CD4-positive, alpha-beta T cell treated with Interleukin-17A for 1 hour (primary cell): Measurements from ENCODE around the gene WSCD2.
A peak's percentile ranks its signal among the peaks of the same experiment; 100 is the strongest.

Experiments
- DNase-seq: peaks from one replicate; pipeline ENCODE4 v3.0.0-alpha.2; 2020

WSCD2 gene

GRCh38 chr12:108129017-108129812 is at the start of gene WSCD2:
Gene WSCD2, plus strand, starts transcription at chr12:108129288. Its CDS starts 66,545 bp downstream, at chr12:108195833.
- DNase-seq, result no peak

GRCh38 chr12:108079721-108080120 is 49.4 kb upstream of the WSCD2 start:
- no peak for DNase-seq

DNA sequence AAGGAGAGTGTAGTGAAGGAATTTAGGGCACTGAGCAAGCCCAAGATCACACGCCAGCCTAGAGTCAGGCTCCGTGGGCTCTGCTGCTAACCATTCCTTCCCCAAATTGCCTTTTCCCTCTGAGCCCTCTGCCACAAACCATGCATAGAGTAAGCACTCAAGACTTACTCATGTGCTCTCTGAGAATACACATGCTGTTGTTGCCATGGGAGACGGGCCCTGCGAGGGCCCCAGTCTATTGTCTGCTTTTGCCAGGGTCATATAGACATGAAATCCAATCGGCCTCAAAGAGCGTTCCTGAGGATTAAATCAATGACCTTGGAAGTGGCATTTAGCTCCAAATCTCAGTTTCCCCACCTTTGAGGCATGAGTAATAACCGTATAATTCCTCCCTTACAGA is 48.7 kb upstream of the WSCD2 start:
- no peak for DNase-seq

GRCh38 chr12:108082485-108082884 is 46.6 kb upstream of the WSCD2 start:
- no peak for DNase-seq

GRCh38 chr12:108087900-108088299 is 41.2 kb upstream of the WSCD2 start:
- DNase-seq, result no peak

- DNase-seq, result no peak
Measured at GRCh38 chr12:108090107-108090899, 38.8 kb upstream of the WSCD2 start.

DNA sequence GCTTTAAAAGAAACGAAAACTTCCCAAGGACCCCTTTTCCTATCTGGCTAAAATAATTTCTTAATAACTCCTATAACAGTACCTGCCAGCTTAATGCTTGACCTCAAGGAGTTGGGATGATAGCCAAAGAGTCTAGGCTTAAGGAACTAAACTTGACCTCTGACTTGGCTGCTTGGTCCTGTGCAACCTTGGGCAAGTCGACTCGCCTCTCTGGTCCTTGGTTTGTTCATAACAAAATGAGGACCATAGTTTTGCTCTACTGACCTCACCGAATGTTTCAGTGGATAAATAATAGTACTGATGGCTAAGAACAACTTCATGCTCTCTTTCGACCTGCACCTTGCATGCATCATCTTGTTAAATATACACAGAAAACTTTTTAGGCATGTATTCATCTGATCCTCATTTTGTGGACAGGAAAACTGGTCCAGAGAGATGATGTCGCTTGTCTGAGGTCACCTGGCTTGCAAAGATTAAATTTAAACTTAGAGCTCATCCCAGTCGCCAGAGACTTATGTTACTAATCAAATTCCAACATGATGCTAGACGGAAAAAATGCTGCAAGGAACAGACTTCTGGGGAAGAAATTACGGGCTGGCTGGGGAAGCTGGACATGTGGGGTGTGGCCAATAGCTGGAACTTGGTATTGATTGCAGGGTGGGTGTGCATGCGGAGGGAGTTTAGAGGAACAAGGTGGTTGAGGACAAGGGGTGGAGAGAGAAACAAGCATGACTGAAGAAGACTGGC is 38.0 kb upstream of the WSCD2 start:
- DNase-seq, result no peak

DNA sequence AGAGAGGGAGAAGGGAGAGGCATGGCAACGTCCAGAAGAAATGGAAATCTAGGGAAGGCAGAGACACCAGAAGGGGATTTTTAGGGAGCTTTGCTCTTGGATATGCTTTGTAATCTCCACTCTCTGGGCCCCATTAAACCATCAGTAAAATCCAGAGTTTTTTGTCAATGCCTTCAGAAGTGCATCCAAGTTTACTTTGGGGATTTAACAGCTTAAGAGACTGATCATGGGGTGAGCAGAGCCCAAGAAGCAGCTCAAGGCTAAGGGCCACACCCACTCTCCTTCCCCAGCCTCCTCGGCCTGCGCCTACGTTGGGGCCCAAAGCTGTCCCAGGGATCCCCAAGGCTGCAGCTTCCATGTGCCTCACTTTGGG is 37.4 kb upstream of the WSCD2 start:
- no peak for DNase-seq

- no peak for DNase-seq
Measured at GRCh38 chr12:108093209-108093608, 35.9 kb upstream of the WSCD2 start.

GRCh38 chr12:108094056-108094649 is 34.9 kb upstream of the WSCD2 start:
- no peak for DNase-seq

DNA sequence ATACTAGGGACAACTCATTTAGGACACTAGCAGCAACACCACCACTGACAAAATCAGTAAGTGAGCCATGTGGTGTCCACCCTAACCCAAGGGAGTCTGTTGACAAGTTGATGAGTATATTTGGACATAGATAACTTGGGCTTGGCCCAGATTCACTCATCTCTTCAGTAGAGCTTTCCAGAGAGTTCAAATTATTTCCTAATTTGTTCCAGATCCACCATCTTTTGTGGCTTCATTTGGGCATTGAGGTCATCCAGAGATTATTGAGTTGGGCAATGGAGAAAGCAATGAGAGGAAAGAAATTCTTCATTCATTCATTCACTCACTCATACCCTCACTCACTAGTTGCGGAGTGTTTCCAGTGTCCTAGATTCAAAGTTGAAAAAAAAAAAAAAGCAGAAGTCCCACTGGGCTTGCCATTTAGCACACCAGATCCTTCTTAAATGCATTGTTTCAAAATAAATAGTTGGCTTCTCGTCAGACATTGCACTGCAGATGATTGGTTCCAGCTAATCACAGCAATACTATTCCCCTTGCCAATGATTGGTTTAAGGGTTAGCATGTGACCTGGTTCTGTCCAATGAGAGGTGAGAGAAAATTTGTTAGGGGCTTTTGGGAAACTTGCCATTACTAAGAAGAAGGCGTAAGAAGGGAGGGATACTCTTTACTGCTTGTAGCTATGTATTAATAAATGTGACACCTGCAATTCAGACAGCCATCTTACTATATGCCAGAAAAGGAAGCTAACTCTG is 31.8 kb upstream of the WSCD2 start:
- no peak for DNase-seq

DNA sequence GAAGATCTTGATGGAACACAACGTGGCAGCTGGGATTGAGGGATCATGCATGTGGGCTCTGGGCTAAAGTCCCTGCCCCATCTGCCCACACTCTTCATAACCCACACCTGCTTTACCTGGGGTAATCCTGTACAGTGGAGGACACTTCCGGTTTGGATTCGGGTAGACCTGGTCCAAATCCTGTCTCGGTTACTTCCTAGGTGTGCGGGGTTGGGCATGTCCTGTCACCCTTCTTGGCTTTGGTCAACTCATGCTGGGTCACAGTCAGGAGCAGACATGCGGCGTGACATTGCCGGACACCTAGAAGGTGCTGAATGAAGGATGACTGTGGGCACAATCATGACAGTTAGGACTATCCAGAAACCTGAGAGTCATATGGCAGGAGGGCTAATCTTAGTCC is 30.7 kb upstream of the WSCD2 start:
- no peak for DNase-seq

- peak; percentile 31 for DNase-seq
Measured at GRCh38 chr12:108099073-108099472, 30.0 kb upstream of the WSCD2 start.

DNA sequence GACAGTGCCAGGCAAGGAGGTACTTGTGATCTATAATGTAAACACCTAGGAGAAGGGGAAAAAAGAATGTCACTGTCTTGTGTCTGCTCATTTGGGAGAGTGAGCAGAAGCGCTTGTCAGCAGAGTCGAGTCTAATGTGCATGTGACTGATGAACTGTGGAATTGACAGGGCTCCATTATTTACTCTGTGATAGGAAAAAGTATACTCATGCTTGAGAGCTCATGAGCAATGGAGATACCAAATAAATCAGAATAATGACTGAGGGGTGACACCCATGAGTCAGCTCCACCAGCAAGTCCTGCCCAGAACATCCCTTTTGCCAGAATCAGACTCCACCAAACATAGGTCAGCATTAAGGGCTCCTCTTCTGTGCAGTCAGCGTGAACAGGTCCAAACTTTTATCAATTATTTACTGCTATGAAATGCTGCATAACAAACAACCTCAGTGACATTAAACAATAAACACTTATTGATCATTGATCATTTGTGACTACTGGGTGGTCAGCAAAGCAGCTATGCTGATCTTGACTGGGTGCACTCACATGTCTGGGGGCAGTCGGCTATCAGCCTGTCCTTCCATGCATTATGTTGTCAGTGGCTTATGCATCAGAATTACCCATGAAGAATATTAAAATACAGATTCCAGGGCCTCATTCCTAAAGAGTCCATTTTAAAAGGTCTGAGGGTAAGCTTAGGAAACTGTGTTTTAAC is 29.2 kb upstream of the WSCD2 start:
- no peak for DNase-seq

DNA sequence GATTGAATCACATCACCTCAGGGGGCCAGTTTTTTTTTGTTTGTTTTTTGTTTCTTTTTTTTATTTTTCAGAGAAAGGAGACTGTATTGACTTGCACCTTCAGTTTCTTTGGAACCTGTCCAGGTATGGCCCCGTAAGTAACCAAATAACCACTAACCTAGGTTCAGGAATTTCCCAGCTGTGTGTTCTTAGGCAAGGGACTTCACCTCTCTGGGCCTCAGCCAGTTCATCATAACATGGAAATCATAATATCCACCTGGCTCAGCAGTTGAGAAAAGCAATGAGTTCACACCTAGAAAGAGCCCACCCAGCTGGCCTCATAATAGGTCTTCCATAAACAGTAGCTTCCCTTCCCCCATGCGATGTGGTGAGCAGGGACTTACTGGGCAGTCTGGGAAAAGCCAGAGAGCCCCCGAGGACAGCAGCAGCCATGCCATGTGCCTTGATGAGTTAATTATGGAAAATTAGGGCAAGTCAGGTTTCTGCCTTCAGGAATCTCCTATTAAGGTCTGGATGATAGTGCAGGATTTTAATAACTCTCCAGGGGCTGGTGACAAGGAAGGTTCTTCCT is 27.4 kb upstream of the WSCD2 start:
- DNase-seq, result no peak

DNA sequence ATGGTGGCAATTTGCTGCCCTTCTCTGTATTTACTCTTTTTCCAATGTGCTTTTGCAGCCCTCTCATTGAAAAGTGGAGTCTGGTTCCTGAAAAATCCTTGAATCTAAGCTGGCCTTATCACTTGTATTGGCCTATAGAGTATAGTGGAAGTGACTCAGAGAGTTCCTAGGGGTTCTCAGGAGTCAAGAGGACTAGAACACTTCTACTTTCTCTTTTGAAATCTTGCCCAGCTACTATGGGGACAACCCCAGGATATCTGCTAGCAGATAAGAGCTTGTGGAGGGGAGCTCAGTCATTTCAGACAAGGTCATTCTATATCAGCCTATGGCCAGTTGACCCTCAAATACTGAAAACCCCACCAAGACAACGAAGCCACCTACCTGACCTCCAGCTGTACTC is 26.7 kb upstream of the WSCD2 start:
- no peak for DNase-seq

DNA sequence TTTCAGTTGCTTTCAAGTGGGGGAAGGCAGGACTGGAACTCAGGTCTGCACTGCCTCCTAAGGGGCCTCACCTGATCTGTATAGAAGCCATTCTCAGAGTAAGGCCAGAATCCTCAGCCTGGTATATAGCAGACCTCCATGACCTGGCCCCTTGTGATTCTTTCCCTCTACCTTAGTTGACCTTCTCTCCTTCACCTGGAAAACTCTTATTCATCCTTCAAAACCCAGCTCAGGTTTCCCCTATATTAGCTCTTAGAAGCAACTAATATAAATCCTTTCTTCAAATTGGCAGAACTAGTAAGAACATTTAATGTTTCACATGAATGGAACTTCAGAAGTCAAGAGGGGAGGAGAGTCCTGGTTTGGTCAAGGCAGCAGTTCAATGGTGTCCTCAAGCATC is 26.0 kb upstream of the WSCD2 start:
- no peak for DNase-seq

DNA sequence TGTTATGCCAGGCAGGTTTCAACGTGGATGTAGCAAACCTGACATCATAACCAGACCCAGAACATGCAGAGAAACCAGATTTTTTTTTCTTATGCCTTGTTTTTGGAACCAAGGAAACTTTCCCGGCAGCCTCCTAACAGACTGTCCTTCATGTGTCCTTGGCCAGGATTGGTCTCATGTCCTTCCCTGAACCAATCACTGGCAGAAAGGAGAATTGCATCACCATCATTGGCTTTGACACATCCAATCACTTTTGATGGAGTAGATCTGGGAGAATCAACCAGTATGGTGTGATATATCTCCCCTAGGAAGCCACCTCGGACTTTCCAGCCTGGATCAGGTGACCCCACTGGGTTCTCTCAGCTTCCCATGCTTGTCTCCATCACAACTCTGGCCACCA is 25.6 kb upstream of the WSCD2 start:
- no peak for DNase-seq

- DNase-seq, result no peak
Measured at GRCh38 chr12:108104657-108105056, 24.4 kb upstream of the WSCD2 start.

- DNase-seq, result no peak
Measured at GRCh38 chr12:108106599-108106998, 22.5 kb upstream of the WSCD2 start.

- DNase-seq, result no peak
Measured at GRCh38 chr12:108107293-108107692, 21.8 kb upstream of the WSCD2 start.
